ENCODE data around the gene C16orf92.
"Not testable (repeated sequence)": the region's sequence is repeated elsewhere in the genome, so short reads cannot be mapped to it uniquely, and the experiment has no call there.

Gene C16orf92

GRCh38 chr16:30009085-30009862 lies 13.7 kb upstream of the C16orf92 start:
- no peak for TF ChIP-seq CTCF (conservative IDR thresholded peaks at IDR 0.05)
- H3K27ac ChIP-seq, result no peak overlapping the region

GRCh38 chr16:30009990-30010843 lies 12.8 kb upstream of the C16orf92 start:
- peak overlapping the region; percentile 52; the same call in 1 of the 2 replicates for H3K27ac ChIP-seq
- TF ChIP-seq CTCF (conservative IDR thresholded peaks at IDR 0.05), result no peak

DNA sequence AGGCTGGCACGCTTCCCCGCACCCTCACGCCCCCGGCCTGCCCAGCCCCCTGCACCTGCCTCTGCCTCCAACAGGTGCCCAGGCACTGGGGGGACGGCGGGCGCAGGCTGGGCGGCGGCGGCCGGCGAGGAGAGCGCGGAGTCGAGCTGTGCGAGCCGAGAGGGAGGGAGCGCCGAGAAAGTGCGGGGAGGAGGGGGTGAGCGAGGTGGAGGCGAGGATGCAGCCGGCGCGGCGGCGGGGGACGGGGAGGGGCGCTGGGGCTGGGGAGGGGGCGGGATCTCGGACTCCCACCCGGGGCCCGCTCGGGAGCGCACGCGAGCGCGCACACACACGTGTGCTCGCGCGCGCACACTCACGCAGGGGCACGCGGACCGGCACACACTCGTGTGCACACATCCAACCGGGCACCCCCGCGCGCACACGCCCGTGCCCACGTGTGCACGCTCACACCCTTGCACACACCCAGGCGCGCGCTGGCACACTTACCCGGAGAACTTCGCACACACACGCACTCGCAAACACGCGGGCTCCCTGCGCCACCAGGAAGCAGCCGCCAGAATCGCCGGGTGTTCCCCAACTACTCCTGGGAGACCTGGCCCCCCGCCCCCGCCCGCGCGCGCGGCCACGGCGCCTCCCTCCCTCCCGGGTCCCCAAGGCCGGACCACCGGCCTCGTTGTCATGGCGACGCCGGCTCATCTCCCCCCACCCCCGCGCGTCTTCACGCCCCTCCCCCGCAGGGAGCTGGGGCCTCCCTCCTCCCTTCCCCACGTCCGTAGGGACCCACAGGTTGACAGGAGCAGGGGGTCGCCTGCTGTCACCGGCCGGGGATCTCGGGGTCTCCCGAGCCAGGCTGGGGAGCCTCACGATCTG lies 11.9 kb upstream of the C16orf92 start, which contains the start of gene DOC2A:
Gene DOC2A (minus strand): TSS at position 184 of the 870 bp plus-strand sequence. CDS start 805 bp downstream, outside the sequence.
- no peak for TF ChIP-seq CTCF (conservative IDR thresholded peaks at IDR 0.05)
- H3K27ac ChIP-seq, result peak within 1 kb of the TSS; percentile 52; the same call in 1 of the 2 replicates

GRCh38 chr16:30011714-30012504 lies 11.1 kb upstream of the C16orf92 start:
- no peak for TF ChIP-seq CTCF (conservative IDR thresholded peaks at IDR 0.05)
- peak overlapping the region; percentile 52; the same call in 1 of the 2 replicates for H3K27ac ChIP-seq

GRCh38 chr16:30012598-30012997 lies 10.4 kb upstream of the C16orf92 start:
- H3K27ac ChIP-seq, result not testable (repeated sequence)

- not testable (repeated sequence) for H3K27ac ChIP-seq
These were observed 7.5 kb upstream of the C16orf92 start for GRCh38 chr16:30015450-30015849.

DNA sequence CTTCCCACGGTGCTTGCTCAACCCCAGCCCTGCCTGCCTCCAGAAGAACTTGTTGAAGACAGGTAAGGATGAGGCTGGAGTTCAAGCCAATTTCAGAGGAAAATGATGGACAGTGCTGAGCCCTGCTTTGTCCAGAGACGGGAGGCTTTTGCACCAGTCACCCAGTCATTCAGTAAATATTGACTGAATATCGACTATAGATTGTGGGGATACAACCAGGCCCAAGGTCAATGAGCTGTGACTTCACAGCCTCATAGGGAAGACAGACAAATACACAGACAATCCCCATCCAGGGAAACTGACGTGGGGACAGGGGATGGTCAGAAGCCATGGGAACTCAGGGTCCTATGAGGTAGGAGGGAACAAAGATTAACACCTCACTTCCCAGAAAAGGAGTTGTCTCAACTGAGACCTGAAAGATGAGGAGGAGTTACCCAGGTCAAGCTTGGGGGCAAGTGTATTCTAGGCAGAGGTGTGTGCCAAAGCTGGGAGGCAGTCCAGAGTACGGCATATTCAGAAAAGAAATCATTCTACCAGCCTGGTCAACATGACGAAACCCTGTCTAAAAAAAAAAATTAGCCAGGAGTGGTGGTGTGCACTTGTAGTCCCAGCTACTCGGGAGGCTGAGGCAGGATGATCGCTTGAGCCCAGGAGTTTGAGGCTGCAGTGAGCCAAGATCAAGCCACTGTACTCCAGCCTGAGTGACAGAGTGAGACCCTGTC lies 6.3 kb upstream of the C16orf92 start:
- no peak for TF ChIP-seq CTCF (conservative IDR thresholded peaks at IDR 0.05)
- no peak overlapping the region for H3K27ac ChIP-seq
